GM23338 (cell line): ENCODE measurements around the gene STX11. TPM values are rescaled to one million over a fixed set of nuclear protein-coding genes. Genes with fewer than 3 reads are reported as not detected.

Experiments used
- ATAC-seq: fragments of 200-7000 bp; cut with Tn5 transposase; 3 replicates; pipeline ENCODE4 v1.9.1; 2020
- DNase-seq: peaks from one replicate; pipeline ENCODE4 v3.0.0-alpha.2; 2015; ENCODE audit warnings: low spot score
- H2AFZ ChIP-seq: fragments of 200-600 bp; sonication (generic); 2 replicates; pipeline ENCODE4 v1.8.0; 2016; ENCODE audit warnings: antibody characterized with exemption, mild to moderate bottlenecking, moderate library complexity
- H3F3A ChIP-seq: fragments of 200-600 bp; sonication (generic); replicated peaks from 2 replicates; pipeline ENCODE4 v1.8.0; 2017; ENCODE audit warnings: antibody characterized with exemption, mixed run types, low read depth
- H3K27ac ChIP-seq: fragments of 200-600 bp; sonication (generic); 2 replicates; pipeline ENCODE4 v1.6.1; 2016; ENCODE audit warnings: low read depth
- H3K27me3 ChIP-seq: fragments of 200-600 bp; sonication (generic); 2 replicates; pipeline ENCODE4 v1.8.0; 2016; ENCODE audit warnings: mild to moderate bottlenecking, mixed run types, moderate library complexity; ENCODE audit not compliant: insufficient read depth
- H3K36me3 ChIP-seq: fragments of 200-600 bp; sonication (generic); 2 replicates; pipeline ENCODE4 v1.8.0; 2016; ENCODE audit warnings: mild to moderate bottlenecking; ENCODE audit not compliant: insufficient read depth
- H3K4me1 ChIP-seq: fragments of 200-600 bp; sonication (generic); 2 replicates; pipeline ENCODE4 v1.8.0; 2016; ENCODE audit warnings: mild to moderate bottlenecking, moderate library complexity; ENCODE audit not compliant: insufficient read depth
- H3K4me2 ChIP-seq: fragments of 200-600 bp; sonication (generic); 2 replicates; pipeline ENCODE4 v1.7.1; 2017; ENCODE audit warnings: mixed run types
- H3K4me3 ChIP-seq: fragments of 200-600 bp; sonication (generic); 2 replicates; pipeline ENCODE4 v1.6.1; 2016; ENCODE audit warnings: mixed run types
- H3K79me2 ChIP-seq: fragments of 200-600 bp; sonication (generic); replicated peaks from 2 replicates; pipeline ENCODE4 v1.8.0; 2017; ENCODE audit warnings: mild to moderate bottlenecking; ENCODE audit not compliant: insufficient read depth
- H3K9me2 ChIP-seq: fragments of 200-600 bp; sonication (generic); 2 replicates; pipeline ENCODE4 v1.8.0; 2017; ENCODE audit not compliant: insufficient read depth
- H4K20me1 ChIP-seq: fragments of 200-600 bp; sonication (generic); replicated peaks from 2 replicates; pipeline ENCODE4 v1.8.0; 2017; ENCODE audit warnings: mild to moderate bottlenecking; ENCODE audit not compliant: insufficient read depth
- H3K27ac Mint-ChIP-seq: 2 replicates; pipeline ENCODE4 v1.8.0; 2020; ENCODE audit warnings: inconsistent platforms, mild to moderate bottlenecking, moderate library complexity, mixed read lengths
- H3K27me3 Mint-ChIP-seq: 3 replicates; pipeline ENCODE4 v1.8.0; 2022; ENCODE audit warnings: low read depth, mild to moderate bottlenecking, moderate library complexity, mixed read lengths, inconsistent platforms; ENCODE audit not compliant: insufficient read depth, poor library complexity
- H3K36me3 Mint-ChIP-seq: 3 replicates; pipeline ENCODE4 v1.8.0; 2021; ENCODE audit warnings: low read depth, mild to moderate bottlenecking, inconsistent platforms, moderate library complexity, mixed read lengths
- H3K4me1 Mint-ChIP-seq: 3 replicates; pipeline ENCODE4 v1.8.0; 2020; ENCODE audit warnings: mild to moderate bottlenecking, inconsistent platforms, mixed read lengths
- H3K4me3 Mint-ChIP-seq: 3 replicates; pipeline ENCODE4 v1.8.0; 2021; ENCODE audit warnings: moderate library complexity, mild to moderate bottlenecking, inconsistent platforms, mixed read lengths
- H3K9me3 Mint-ChIP-seq: 3 replicates; pipeline ENCODE4 v1.8.0; 2020; ENCODE audit warnings: moderate library complexity, mild to moderate bottlenecking, inconsistent platforms, mixed read lengths
- EZH2 ChIP-seq: fragments of 200-600 bp; sonication (generic); IDR thresholded peaks from one replicate; pipeline ENCODE4 v1.8.0; 2017; ENCODE audit warnings: antibody characterized with exemption, mild to moderate bottlenecking, low read depth; ENCODE audit not compliant: unreplicated experiment
- EZH2phosphoT487 ChIP-seq: fragments of 200-600 bp; sonication (generic); IDR thresholded peaks from one replicate; pipeline ENCODE4 v1.8.1; 2018; ENCODE audit warnings: antibody characterized with exemption; ENCODE audit not compliant: unreplicated experiment
- JUNB ChIP-seq: IDR thresholded peaks from one replicate; pipeline ENCODE4 v1.6.1; 2016; ENCODE audit warnings: antibody characterized with exemption; ENCODE audit not compliant: unreplicated experiment
- NANOG ChIP-seq: IDR thresholded peaks from 2 replicates; pipeline ENCODE4 v1.6.1; 2016; ENCODE audit warnings: antibody characterized with exemption, borderline replicate concordance
- POLR2AphosphoS5 ChIP-seq: IDR thresholded peaks from 2 replicates; pipeline ENCODE4 v1.6.1; 2016; ENCODE audit warnings: antibody characterized with exemption, low read depth
- STAT1 ChIP-seq: IDR thresholded peaks from one replicate; pipeline ENCODE4 v1.6.1; 2016; ENCODE audit warnings: antibody characterized with exemption; ENCODE audit not compliant: unreplicated experiment
- ZNF114 ChIP-seq: fragments of 250-450 bp; sonication (Bioruptor Pico); IDR thresholded peaks from 2 replicates; pipeline ENCODE4 v1.5.0; 2020; ENCODE audit warnings: mild to moderate bottlenecking, moderate library complexity
- polyA plus RNA-seq: library from polyadenylated mRNA; unstranded; fragments of >200 nt; fragmentation: Nextera tagmentation; extraction: Ambion mirVana; gene quantifications from 2 replicates; pipeline ENCODE4 v1.2.1, GENCODE V29; 2016
- total RNA-seq: library from RNA; depleted of rRNA; stranded (reverse); fragments of >200 nt; shearing (Covaris generic); gene quantifications from 2 replicates; pipeline ENCODE4 v1.2.3, GENCODE V29; 2014
- TF ChIP-seq, protein P1 (sequence below): IDR thresholded peaks from 2 replicates; pipeline ENCODE4 v1.6.1; 2016; ENCODE audit warnings: antibody characterized with exemption
- TF ChIP-seq, protein P2 (sequence below): fragments of 250-450 bp; sonication (Bioruptor Pico); IDR thresholded peaks from 2 replicates; pipeline ENCODE4 v1.5.0; 2020; ENCODE audit warnings: mild to moderate bottlenecking, moderate library complexity
- TF ChIP-seq, protein P3 (sequence below): IDR thresholded peaks from one replicate; pipeline ENCODE4 v1.6.1; 2018; ENCODE audit warnings: antibody characterized with exemption; ENCODE audit not compliant: unreplicated experiment
- TF ChIP-seq, protein P4 (sequence below), 2 experiments: fragments of 200-600 bp in 1 of 2; sonication (generic) in 1 of 2; conservative IDR thresholded peaks; 2 replicates each; pipeline versions ENCODE4 v1.5.1 to v1.6.1; 2016 to 2017; ENCODE audit warnings: antibody characterized with exemption in 2 of 2, low read depth in 2 of 2, mild to moderate bottlenecking in 2 of 2, moderate library complexity in 1 of 2

Gene STX11
- total and polyA plus RNA-seq, 2 experiments from 2014 or later = 0.35 to 0.52 TPM

DNA sequence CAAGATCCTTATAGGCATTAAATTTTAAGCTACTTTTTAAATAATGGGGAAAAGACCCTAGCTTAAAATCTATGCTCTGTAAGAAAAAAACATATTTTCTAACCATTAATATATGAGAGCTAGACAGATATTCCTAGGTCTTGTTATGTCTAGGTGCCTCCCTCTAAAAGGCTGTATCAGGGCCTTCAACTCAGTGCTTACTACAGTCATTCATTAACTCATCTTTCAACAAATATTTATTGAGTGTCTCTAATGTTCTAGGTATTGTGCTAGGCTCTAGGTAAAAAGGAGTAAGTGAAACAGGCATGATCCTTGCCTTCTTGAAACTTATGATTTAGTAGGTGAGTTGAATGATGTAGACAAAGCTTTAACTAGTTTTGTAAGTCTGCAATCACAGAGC, 6.4 kb upstream of the STX11 start:
- H3K36me3 Mint-ChIP-seq = no peaks in the 10 kb centered on the region
- no peak for DNase-seq
- no peaks in the 10 kb centered on the region for H3K9me3 Mint-ChIP-seq

More for the DNA sequence above, 6.4 kb upstream of the STX11 start:
- H3K27ac ChIP-seq = no peak overlapping the region
- Mint-ChIP-seq H3K4me1 (no peaks in the 10 kb centered on the region), H3K27ac (no peak overlapping the region), H3K27me3 (peaks cover 6% of the 10 kb centered on the region), H3K4me3 (no peak overlapping the region)
- no peaks in the 10 kb centered on the region for H3K4me1 ChIP-seq
- TF ChIP-seq JUNB (no peak), NANOG (no peak), STAT1 (no peak), EZH2phosphoT487 (no peak), ZNF114 (CRISPR knock-in tag) (no peak), POLR2AphosphoS5 (no peak), EZH2 (no peak)
- TF ChIP-seq, protein P1, sequence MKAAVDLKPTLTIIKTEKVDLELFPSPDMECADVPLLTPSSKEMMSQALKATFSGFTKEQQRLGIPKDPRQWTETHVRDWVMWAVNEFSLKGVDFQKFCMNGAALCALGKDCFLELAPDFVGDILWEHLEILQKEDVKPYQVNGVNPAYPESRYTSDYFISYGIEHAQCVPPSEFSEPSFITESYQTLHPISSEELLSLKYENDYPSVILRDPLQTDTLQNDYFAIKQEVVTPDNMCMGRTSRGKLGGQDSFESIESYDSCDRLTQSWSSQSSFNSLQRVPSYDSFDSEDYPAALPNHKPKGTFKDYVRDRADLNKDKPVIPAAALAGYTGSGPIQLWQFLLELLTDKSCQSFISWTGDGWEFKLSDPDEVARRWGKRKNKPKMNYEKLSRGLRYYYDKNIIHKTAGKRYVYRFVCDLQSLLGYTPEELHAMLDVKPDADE = no peak
- TF ChIP-seq, protein P2, sequence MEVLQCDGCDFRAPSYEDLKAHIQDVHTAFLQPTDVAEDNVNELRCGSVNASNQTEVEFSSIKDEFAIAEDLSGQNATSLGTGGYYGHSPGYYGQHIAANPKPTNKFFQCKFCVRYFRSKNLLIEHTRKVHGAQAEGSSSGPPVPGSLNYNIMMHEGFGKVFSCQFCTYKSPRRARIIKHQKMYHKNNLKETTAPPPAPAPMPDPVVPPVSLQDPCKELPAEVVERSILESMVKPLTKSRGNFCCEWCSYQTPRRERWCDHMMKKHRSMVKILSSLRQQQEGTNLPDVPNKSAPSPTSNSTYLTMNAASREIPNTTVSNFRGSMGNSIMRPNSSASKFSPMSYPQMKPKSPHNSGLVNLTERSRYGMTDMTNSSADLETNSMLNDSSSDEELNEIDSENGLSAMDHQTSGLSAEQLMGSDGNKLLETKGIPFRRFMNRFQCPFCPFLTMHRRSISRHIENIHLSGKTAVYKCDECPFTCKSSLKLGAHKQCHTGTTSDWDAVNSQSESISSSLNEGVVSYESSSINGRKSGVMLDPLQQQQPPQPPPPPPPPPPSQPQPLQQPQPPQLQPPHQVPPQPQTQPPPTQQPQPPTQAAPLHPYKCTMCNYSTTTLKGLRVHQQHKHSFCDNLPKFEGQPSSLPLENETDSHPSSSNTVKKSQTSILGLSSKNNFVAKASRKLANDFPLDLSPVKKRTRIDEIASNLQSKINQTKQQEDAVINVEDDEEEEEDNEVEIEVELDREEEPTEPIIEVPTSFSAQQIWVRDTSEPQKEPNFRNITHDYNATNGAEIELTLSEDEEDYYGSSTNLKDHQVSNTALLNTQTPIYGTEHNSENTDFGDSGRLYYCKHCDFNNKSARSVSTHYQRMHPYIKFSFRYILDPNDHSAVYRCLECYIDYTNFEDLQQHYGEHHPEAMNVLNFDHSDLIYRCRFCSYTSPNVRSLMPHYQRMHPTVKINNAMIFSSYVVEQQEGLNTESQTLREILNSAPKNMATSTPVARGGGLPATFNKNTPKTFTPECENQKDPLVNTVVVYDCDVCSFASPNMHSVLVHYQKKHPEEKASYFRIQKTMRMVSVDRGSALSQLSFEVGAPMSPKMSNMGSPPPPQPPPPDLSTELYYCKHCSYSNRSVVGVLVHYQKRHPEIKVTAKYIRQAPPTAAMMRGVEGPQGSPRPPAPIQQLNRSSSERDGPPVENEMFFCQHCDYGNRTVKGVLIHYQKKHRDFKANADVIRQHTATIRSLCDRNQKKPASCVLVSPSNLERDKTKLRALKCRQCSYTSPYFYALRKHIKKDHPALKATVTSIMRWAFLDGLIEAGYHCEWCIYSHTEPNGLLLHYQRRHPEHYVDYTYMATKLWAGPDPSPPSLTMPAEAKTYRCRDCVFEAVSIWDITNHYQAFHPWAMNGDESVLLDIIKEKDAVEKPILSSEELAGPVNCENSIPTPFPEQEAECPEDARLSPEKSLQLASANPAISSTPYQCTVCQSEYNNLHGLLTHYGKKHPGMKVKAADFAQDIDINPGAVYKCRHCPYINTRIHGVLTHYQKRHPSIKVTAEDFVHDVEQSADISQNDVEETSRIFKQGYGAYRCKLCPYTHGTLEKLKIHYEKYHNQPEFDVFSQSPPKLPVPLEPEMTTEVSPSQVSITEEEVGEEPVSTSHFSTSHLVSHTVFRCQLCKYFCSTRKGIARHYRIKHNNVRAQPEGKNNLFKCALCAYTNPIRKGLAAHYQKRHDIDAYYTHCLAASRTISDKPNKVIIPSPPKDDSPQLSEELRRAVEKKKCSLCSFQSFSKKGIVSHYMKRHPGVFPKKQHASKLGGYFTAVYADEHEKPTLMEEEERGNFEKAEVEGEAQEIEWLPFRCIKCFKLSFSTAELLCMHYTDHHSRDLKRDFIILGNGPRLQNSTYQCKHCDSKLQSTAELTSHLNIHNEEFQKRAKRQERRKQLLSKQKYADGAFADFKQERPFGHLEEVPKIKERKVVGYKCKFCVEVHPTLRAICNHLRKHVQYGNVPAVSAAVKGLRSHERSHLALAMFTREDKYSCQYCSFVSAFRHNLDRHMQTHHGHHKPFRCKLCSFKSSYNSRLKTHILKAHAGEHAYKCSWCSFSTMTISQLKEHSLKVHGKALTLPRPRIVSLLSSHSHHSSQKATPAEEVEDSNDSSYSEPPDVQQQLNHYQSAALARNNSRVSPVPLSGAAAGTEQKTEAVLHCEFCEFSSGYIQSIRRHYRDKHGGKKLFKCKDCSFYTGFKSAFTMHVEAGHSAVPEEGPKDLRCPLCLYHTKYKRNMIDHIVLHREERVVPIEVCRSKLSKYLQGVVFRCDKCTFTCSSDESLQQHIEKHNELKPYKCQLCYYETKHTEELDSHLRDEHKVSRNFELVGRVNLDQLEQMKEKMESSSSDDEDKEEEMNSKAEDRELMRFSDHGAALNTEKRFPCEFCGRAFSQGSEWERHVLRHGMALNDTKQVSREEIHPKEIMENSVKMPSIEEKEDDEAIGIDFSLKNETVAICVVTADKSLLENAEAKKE (CRISPR knock-in tag) = no peak
- TF ChIP-seq, protein P3, sequence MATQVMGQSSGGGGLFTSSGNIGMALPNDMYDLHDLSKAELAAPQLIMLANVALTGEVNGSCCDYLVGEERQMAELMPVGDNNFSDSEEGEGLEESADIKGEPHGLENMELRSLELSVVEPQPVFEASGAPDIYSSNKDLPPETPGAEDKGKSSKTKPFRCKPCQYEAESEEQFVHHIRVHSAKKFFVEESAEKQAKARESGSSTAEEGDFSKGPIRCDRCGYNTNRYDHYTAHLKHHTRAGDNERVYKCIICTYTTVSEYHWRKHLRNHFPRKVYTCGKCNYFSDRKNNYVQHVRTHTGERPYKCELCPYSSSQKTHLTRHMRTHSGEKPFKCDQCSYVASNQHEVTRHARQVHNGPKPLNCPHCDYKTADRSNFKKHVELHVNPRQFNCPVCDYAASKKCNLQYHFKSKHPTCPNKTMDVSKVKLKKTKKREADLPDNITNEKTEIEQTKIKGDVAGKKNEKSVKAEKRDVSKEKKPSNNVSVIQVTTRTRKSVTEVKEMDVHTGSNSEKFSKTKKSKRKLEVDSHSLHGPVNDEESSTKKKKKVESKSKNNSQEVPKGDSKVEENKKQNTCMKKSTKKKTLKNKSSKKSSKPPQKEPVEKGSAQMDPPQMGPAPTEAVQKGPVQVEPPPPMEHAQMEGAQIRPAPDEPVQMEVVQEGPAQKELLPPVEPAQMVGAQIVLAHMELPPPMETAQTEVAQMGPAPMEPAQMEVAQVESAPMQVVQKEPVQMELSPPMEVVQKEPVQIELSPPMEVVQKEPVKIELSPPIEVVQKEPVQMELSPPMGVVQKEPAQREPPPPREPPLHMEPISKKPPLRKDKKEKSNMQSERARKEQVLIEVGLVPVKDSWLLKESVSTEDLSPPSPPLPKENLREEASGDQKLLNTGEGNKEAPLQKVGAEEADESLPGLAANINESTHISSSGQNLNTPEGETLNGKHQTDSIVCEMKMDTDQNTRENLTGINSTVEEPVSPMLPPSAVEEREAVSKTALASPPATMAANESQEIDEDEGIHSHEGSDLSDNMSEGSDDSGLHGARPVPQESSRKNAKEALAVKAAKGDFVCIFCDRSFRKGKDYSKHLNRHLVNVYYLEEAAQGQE = no peak
- TF ChIP-seq, protein P4, sequence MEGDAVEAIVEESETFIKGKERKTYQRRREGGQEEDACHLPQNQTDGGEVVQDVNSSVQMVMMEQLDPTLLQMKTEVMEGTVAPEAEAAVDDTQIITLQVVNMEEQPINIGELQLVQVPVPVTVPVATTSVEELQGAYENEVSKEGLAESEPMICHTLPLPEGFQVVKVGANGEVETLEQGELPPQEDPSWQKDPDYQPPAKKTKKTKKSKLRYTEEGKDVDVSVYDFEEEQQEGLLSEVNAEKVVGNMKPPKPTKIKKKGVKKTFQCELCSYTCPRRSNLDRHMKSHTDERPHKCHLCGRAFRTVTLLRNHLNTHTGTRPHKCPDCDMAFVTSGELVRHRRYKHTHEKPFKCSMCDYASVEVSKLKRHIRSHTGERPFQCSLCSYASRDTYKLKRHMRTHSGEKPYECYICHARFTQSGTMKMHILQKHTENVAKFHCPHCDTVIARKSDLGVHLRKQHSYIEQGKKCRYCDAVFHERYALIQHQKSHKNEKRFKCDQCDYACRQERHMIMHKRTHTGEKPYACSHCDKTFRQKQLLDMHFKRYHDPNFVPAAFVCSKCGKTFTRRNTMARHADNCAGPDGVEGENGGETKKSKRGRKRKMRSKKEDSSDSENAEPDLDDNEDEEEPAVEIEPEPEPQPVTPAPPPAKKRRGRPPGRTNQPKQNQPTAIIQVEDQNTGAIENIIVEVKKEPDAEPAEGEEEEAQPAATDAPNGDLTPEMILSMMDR (conservative IDR thresholded peaks at IDR 0.05; ENCODE audit: low read depth in 2 of 2) = no peak
- H3K79me2 ChIP-seq = no peaks in the 10 kb centered on the region
- no peaks in the 10 kb centered on the region for H3K9me2 ChIP-seq
- no peaks in the 10 kb centered on the region for H3F3A ChIP-seq
- H3K36me3 ChIP-seq = no peaks in the 10 kb centered on the region
- no peak overlapping the region for H2AFZ ChIP-seq
- H3K27me3 ChIP-seq = peaks cover 16% of the 10 kb centered on the region
- H3K4me3 ChIP-seq = no peak overlapping the region
- no peaks in the 10 kb centered on the region for H4K20me1 ChIP-seq
- no peak for ATAC-seq
- H3K4me2 ChIP-seq = no peak overlapping the region
